NCI-H69 (cell line): ENCODE results near the gene SLC12A7.
"Not testable (repeated sequence)": the region's sequence is repeated elsewhere in the genome, so short reads cannot be mapped to it uniquely, and the experiment has no call there.

ENCODE experiments used
- DNase-seq: peaks from one replicate; lab custom pipeline; 2025; lab: John Stamatoyannopoulos, UW

SLC12A7 gene

DNA sequence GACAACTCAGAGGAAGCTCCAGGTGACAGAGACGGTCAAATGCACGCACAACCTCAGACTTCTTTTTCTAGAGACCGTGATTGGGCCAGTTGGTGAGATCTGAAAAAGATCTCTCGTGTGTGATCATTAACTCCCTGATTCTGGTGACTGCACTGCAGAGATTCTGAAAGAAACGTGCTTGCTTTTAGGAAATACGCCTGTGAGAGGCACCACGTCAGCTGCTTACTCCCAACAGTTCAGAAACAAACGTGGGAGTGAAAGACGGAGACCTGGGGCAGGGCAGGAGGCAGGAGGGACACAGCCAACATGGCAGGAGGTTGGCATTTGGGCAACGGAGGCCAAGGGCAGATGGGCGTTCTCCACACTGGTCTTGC lies 15.9 kb downstream of the SLC12A7 start:
- no peak for DNase-seq

GRCh38 chr5:1095302-1095989 lies 16.4 kb downstream of the SLC12A7 start:
- no peak for DNase-seq

DNA sequence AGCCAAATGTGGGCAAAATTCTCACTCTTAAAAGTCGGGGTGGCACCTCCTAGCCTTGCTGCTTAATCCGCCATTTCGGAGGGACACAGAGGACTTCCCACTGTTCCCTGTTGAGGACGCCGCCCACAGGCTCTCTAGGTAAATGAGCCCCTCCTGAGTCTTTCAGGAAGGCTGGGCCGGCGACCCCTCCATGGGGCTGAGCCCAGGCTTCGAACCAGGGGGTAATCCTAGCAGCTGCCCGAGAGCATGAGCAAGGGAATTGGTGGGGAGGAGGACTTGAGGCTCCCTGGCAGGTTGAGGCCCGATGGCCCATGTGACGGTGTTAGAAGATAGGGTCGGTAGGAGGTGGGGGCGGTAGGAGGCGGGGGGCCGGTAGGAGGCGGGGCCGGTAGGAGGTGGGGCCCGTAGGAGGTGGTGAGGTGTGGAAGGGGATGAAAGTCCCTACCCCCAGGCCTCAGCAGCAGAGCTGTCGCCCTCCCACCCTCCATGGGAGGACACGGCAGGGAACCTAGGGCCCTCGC lies 17.1 kb downstream of the SLC12A7 start:
- DNase-seq = no peak

- no peak for DNase-seq
These were observed 18.5 kb downstream of the SLC12A7 start for GRCh38 chr5:1093361-1093760.

- no peak for DNase-seq
These were observed 19.7 kb downstream of the SLC12A7 start for GRCh38 chr5:1092122-1092521.

DNA sequence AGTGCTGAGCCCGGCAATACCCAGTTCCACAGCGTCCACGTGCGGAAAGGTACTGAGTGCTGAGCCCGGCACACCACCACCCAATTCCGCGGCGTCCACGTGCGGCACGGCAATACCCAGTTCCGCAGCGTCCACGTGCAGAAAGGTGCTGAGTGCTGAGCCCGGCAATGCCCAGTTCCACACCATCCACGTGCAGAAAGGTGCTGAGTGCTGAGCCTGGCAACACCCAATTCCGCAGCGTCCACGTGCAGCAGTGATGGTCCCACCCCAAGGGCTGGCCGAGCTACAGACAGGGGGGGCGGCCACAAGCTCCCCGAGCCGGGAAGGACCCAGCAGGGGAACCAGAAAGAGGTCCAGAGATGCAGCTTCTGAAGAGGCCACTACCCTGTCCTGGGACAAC lies 20.2 kb downstream of the SLC12A7 start:
- DNase-seq = no peak

- no peak for DNase-seq
These were observed 21.3 kb downstream of the SLC12A7 start for GRCh38 chr5:1090538-1090937.

DNA sequence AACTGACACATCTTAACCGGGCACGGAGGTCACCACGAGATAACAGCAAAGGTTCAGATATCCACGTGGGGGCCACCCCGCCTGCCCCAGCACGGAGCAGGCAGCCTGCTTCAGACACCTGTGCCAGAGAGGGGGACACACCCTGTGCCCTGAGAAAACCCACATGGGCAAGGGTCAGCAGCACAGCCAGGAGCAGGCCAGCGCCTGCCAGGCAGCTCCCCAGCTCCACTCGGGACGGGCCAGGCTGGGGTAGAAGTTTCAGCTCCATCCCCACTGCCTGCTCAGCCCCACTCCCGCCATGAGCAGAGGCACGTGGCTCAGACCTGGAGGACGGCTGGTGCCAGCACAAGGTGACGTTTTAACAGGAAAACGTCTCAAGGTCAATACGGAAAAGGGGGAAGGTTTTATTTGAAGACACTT lies 22.2 kb downstream of the SLC12A7 start:
- no peak for DNase-seq

DNA sequence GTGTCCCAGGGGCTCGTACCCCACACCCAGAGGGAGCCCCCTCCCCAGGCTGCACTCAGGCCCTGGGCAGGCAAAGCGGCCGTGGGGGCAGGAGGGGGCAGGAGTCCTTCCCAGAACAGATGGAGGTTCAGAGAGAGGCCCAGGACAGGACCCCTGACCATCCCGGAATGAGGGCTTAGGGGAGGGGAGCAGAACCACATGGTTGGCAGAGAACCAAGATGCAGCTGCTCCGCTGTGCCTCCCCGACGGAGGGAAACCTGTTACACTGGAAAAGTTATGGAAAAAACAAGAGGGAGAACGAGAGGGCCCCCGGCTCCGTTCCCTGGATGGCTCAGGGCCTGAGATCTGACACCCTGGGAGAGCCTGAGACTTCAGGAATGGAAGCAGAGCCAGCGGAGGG lies 22.7 kb downstream of the SLC12A7 start:
- no peak for DNase-seq

DNA sequence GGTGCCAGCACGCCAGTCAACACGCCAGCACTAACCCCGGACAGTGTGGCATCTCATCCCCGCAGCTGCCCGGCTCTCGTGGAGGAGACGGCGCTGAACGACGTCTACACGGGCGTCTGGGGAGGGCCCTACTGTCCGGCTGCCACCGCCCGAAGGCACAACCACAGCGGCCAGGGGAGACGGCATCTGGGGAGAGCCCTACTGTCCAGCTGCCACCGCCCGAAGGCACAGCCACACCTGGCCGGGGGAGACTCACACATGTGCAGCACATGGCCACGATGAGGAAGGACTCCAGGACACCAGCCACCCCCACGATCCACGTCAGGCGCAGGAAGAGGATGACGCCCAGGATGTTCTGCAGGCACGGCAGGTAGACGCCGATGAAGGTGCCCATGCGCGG lies 23.1 kb downstream of the SLC12A7 start:
- DNase-seq = no peak

DNA sequence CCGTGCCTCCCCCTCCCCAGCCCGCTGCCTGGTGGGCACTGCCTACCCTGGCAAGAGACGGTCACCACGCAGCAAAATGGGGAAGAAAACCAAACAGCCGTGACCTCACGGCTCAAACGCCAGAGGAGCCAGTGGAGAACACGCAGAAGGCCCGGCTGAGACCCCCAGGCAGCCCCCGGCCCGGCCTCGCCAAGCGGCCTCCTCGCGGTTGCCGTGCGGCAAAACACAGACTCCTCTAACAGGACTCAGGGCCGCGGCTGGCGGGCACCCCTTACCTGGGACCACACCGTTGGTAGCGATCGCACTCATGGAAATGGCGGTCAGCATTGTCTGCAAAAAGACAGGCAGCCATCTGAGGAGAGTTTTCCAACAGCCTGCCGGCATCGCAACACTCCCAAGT lies 23.8 kb downstream of the SLC12A7 start:
- DNase-seq = no peak

GRCh38 chr5:1087428-1087827 lies 24.4 kb downstream of the SLC12A7 start:
- DNase-seq = no peak

DNA sequence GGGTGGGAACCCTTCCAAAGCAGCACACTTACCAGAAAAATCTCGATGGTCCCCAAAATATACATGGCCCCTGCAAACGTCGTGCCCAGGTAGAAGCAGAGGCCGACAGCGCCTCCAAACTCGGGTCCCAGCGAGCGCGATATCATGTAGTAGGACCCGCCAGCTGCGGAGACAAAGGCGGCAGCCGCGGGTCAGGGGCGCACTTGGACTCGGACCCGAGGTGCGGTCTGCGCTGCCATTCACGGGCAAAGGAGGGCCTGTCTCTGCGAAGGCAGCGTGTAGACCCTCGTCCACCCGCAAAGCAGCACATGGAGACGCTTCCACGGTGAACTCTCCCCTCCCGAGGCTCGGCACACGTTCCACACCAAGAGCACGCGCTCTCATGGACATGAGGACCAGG lies 25.0 kb downstream of the SLC12A7 start:
- DNase-seq = no peak

DNA sequence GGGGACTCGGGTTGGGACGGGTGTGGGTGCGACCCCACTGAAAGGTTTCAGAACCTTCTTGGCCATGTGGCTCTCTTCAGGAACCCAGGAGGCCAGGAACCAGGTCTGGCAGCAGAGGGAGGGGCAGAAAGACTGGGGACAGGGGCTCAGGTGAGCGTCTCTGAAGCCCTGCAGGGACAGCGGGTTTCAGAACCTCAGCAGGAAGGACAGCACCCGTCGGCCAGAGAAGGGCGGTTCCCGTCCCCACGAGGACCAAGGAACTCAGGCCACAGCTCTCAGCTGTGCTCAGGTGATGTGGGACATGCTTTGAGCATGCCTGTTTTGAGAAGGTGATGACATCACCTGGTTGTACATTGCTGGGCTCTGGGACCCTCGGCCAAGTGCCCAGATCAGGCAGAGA lies 25.7 kb downstream of the SLC12A7 start:
- DNase-seq = no peak

- DNase-seq = no peak
These were observed 26.5 kb downstream of the SLC12A7 start for GRCh38 chr5:1085391-1085790.

DNA sequence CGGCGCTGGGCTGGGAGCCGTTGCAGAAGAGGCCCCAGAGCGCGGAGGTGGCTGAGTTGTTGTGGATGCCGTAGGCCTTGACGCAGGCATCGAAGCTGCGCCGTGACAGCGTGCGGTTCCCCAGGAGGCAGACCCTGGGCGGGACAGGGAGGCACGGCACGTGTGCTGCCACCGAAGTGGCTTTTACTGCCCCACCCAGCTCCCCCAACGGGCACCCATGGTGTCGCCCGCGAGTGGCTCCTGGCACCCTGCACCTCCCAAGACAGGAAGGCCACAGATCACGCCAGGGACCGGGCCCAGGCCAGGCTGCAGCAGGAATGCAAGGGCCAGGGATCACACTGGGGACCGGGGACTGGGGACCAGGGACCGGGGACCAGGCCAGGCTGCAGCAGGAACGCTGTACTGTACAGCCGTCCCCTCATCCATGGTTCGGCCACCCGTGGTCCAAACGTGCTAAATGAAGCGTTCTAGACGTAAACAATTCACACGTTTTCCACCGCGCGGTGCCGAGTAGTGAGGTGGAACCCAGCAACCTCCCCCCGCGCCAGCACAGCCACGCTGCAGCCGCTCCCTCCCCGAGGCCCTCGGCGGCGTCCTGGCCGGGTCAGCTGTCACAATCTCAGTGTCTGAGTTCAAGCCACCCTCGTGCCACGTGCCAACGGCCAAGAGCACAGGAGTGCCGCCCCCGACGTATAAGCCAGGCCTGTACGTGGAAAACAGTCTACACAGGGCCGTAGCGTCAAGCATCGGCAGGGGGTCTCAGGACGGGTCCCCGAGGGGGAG lies 27.8 kb downstream of the SLC12A7 start:
- no peak for DNase-seq

DNA sequence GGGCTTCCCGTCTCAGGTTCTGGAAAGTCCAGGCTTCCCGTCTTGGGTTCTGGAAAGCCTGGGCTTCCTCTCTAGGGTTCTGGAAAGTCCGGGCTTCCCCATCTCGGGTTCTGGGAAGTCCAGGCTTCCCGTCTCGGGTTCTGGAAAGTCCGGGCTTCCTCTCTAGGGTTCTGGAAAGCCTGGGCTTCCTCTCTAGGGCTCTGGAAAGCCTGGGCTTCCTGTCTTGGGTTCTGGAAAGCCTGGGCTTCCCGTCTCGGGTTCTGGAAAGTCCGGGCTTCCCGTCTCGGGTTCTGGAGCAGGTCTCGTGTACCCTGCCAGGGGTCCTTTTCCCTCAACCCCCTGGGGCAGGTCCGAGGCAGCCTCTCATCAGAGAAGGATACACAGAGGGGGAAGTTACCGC lies 28.8 kb downstream of the SLC12A7 start:
- DNase-seq = not testable (repeated sequence)

GRCh38 chr5:1081519-1081918 lies 30.3 kb downstream of the SLC12A7 start:
- DNase-seq = no peak

DNA sequence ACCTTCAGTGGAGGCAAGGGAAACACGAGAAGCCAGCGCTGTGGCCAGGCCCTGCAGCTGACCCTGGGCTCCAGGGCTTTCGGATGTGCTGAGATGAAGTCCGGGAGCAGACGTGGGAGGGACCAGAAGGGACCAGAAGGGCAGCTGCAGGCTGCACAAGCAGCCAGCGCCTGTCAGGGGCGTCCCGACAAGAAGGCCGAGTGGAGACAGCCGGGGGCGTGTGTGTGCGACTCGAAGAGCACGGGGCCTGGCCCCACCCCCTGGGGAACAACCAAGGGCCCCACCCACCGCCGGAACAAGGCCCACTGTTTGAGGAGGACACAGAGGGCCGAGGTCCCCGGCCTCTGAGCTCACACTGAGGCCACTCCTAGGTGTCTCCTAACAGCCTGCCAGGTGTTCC lies 31.4 kb downstream of the SLC12A7 start:
- DNase-seq = no peak

GRCh38 chr5:1079961-1080360 lies 31.9 kb downstream of the SLC12A7 start:
- DNase-seq = no peak

- DNase-seq = no peak
These were observed 32.4 kb downstream of the SLC12A7 start for GRCh38 chr5:1079486-1079885.

DNA sequence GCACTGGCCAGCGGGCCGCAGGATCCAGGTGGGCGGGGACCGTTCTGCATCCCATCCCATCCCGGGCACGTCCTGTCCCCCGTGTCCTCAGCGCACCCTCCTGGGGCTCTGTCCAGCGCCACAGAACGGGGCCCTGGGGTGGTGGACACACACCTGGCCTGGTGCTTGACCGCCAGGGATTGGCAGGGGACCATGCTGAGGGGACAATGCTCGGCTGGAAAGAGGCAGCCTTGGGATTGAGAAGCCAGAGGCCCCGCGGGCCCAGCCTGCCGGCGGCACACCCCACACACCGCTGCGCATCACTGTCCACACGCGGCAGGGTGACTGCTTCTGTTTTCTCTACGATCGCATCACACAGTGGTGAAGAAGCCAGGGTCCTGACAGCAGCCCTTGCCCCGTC lies 33.0 kb downstream of the SLC12A7 start:
- DNase-seq = no peak

DNA sequence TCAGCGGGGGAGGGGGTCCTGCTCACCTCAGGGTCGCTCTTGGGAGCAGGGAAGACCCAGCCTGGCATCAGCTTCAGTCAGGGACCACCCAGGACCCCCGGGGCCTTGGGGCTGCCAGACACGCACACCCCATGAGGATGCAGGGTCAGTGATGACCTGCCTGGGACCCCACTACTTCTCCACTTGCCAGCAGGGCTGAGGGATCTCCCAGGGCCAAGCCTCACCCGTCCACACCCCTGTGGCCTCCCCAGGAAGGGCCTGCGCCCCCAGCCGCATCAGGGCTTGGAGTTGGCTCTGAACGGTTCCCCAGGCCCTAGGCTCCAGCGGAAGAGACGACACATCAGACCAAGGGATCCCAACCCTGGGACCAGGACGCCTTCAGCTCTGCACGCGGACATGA lies 33.7 kb downstream of the SLC12A7 start:
- DNase-seq = no peak
